Neuron (in vitro differentiated cells): ENCODE data around the gene ANKRD13A.
"Not testable (repeated sequence)": the region's sequence is repeated elsewhere in the genome, so short reads cannot be mapped to it uniquely, and the experiment has no call there.

Experiments
- H2AFZ ChIP-seq: one replicate; pipeline ENCODE4 v1.6.1; 2013; ENCODE audit warnings: low read depth, mild to moderate bottlenecking, inconsistent platforms, low read length, moderate library complexity
- H3K27me3 ChIP-seq: one replicate; pipeline ENCODE4 v1.6.1; 2013; ENCODE audit warnings: low read length; ENCODE audit not compliant: insufficient read depth
- H3K36me3 ChIP-seq: one replicate; pipeline ENCODE4 v1.6.1; 2013; ENCODE audit warnings: low read length; ENCODE audit not compliant: insufficient read depth
- H3K4me1 ChIP-seq: one replicate; pipeline ENCODE4 v1.6.1; 2013; ENCODE audit warnings: low read length; ENCODE audit not compliant: insufficient read depth
- H3K4me3 ChIP-seq: 2 replicates; pipeline ENCODE4 v1.5.1; 2013; ENCODE audit warnings: mild to moderate bottlenecking, low read length, moderate library complexity
- H3K9me3 ChIP-seq: one replicate; pipeline ENCODE4 v1.6.1; 2013; ENCODE audit warnings: low read length

Gene ANKRD13A

GRCh38 chr12:110071967-110072366 lies 72.7 kb downstream of the ANKRD13A start:
- no peaks in the 10 kb centered on the region for H3K36me3 ChIP-seq

DNA sequence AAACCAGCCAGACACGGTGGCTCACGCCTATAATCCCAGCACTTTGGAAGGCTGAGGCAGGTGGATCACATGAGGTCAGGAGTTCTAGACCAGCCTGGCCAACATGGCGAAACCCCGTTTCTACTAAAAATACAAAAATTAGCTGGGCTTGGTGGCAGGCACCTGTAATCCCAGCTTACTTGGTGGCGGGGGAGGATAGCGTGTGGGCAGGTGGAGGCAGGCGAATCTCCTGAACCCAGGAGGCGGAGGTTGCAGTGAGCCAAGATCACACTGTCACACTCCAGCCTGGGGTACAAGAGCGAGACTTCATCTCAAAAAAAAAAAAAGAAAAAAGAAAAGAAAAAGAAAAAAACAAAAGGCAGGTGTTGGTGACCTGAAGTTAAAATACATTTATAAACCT lies 73.4 kb downstream of the ANKRD13A start:
- not testable (repeated sequence) for H2AFZ ChIP-seq, H3K9me3 ChIP-seq, H3K4me1 ChIP-seq, H3K27me3 ChIP-seq, H3K4me3 ChIP-seq, H3K36me3 ChIP-seq

More at GRCh38 chr12:110071967-110072366, 72.7 kb downstream of the ANKRD13A start:
- H3K27me3 ChIP-seq, result no peaks in the 10 kb centered on the region
- no peak overlapping the region for H2AFZ ChIP-seq
- no peaks in the 10 kb centered on the region for H3K4me1 ChIP-seq
- no peaks in the 10 kb centered on the region for H3K9me3 ChIP-seq
- no peak overlapping the region for H3K4me3 ChIP-seq

DNA sequence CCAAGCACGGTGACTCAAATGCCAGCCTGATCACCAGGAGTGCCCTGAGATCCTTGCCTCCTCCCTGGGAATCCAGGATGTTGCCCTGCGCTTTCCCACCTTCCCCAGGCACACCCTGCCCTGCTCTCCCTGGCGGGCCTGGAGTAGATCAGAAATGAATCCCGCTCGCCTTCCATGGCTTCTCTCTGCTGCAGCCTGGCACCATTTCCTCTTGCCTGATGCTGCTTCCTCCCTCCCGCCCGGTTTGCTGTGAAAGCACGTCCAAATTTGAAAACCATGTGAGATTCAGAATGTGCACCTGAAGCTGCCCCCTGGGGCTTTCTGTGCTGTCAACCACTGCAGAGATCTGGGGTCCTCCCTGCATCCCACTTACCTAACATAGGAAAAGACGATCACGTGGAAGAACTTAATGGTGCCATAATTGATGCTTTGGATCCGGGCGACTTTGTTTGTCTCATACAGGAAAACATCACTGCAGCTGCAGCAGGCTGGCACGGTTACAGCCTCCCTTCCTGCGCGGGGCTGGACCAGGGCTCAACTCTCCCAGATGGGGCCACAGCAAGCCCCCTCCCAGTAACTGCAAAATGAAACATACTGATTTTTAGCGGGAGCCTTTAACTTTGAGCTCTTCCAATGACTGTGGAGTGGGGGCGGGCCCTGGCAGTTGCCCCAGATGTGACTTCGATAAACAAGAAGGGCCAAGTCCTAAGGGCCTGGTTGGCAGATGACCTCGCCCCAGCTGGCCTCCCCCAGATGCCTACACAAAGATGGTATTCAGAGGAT lies 74.0 kb downstream of the ANKRD13A start:
- Histone ChIP-seq H3K4me3 (no peak overlapping the region), H3K36me3 (no peaks in the 10 kb centered on the region), H3K27me3 (no peaks in the 10 kb centered on the region), H3K9me3 (no peaks in the 10 kb centered on the region), H2AFZ (no peak overlapping the region), H3K4me1 (no peaks in the 10 kb centered on the region)

GRCh38 chr12:110074089-110074488 lies 74.9 kb downstream of the ANKRD13A start:
- Histone ChIP-seq H3K4me3 (no peak overlapping the region), H3K27me3 (no peaks in the 10 kb centered on the region), H3K9me3 (no peaks in the 10 kb centered on the region), H3K4me1 (no peaks in the 10 kb centered on the region), H3K36me3 (no peaks in the 10 kb centered on the region), H2AFZ (no peak overlapping the region)

- Histone ChIP-seq H2AFZ (no peak overlapping the region), H3K36me3 (no peaks in the 10 kb centered on the region), H3K4me3 (no peak overlapping the region), H3K9me3 (no peaks in the 10 kb centered on the region), H3K4me1 (no peaks in the 10 kb centered on the region), H3K27me3 (no peaks in the 10 kb centered on the region)
These were observed 76.7 kb downstream of the ANKRD13A start for GRCh38 chr12:110075880-110076279.

DNA sequence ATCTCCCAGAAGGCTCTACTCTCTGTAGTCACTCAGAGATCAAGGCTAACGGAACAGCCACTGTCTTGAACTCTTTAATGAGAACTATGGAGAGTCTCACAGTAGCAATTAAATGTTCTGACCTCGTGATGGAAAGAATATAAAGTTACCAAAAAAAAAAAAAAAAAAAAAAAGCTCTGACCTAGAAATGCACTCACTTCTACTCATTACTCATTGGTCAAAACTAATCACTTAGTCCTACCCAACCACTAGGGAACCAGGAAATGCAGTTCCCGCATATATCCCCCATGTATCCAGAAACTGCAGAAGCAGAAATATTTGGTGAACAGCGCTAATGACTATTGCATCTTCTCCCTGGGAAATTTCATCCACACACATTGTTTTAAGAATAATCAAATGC lies 78.6 kb downstream of the ANKRD13A start:
- Histone ChIP-seq H3K4me3 (no peak overlapping the region), H3K36me3 (no peaks in the 10 kb centered on the region), H2AFZ (no peak overlapping the region), H3K4me1 (no peaks in the 10 kb centered on the region), H3K9me3 (no peaks in the 10 kb centered on the region), H3K27me3 (no peaks in the 10 kb centered on the region)

DNA sequence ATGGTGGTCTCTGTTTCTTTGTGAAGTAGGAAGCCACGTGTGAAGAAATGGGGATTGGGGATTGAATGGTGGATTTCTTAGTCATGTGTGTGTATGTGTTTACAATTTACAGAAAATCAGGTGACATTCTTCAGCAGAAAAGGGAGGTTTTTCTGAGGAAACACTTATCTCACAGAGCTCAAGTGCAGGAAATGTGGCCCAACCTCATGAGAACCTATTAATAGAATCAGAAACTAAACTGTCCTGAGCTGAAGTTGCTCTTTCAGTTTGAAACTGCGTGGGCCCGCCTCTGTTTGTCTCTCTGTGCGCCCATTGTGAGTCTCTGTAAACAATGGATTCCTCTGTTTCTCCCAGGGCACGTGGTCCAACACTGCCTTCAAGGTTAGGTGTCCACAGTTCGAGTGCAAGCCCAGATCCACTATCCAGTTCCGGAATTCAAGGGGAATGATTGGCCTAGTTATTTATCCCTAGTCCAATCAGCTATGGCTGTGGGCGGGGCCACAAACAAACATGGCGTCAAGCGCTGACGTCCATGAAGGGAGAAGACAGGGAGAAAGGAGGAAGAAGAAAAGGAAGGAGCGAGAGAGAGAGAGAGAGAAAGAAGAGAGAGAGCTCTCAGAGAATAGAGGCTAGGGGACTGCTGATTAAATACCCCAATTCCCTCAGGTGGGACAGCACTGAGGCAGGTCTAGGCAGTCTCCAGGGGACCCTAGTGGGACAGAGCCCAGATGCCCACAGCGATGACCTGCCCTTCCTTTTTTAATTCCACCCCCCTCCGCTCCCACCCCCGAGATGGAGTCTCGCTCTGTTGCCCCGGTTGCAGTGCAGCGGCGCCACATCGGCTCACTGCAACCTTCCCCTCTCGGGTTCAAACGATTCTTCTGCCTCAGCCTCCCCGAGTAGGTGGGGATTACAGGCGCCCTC lies 80.5 kb downstream of the ANKRD13A start:
- Histone ChIP-seq H3K4me1 (no peaks in the 10 kb centered on the region), H3K4me3 (no peak overlapping the region), H2AFZ (peak overlapping the region; percentile 27), H3K9me3 (no peaks in the 10 kb centered on the region), H3K27me3 (no peaks in the 10 kb centered on the region), H3K36me3 (no peaks in the 10 kb centered on the region)

DNA sequence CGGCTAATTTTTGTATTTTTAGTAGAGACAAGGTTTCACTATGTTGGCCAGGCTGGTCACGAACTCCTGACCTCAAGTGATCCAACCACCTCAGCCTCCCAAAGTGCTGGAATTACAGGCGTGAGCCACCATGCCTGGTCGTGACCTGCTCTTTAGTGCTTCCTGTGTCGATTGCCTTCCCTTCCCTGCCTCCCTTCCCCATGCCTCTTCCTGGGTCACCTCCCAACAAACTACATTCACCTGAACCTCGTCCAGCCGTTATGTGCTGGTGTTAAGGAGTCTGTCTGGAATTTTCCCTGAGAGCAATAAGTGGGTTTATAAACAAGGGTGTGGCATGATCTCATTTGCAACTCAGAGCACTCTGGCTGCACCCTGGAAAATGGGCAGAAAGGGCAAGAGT lies 81.2 kb downstream of the ANKRD13A start:
- no peak overlapping the region for H2AFZ ChIP-seq
- H3K9me3 ChIP-seq, result no peaks in the 10 kb centered on the region

GRCh38 chr12:110084314-110085015 lies 85.2 kb downstream of the ANKRD13A start:
- Histone ChIP-seq H3K4me1 (peaks cover 7% of the 10 kb centered on the region), H2AFZ (no peak overlapping the region), H3K9me3 (no peaks in the 10 kb centered on the region), H3K27me3 (peaks cover 3% of the 10 kb centered on the region), H3K36me3 (no peaks in the 10 kb centered on the region), H3K4me3 (no peak overlapping the region)

More for the DNA sequence above, 81.2 kb downstream of the ANKRD13A start:
- H3K4me1 ChIP-seq, result peaks cover 4% of the 10 kb centered on the region
- no peaks in the 10 kb centered on the region for H3K36me3 ChIP-seq
- no peak overlapping the region for H3K4me3 ChIP-seq
- H3K27me3 ChIP-seq, result no peaks in the 10 kb centered on the region

DNA sequence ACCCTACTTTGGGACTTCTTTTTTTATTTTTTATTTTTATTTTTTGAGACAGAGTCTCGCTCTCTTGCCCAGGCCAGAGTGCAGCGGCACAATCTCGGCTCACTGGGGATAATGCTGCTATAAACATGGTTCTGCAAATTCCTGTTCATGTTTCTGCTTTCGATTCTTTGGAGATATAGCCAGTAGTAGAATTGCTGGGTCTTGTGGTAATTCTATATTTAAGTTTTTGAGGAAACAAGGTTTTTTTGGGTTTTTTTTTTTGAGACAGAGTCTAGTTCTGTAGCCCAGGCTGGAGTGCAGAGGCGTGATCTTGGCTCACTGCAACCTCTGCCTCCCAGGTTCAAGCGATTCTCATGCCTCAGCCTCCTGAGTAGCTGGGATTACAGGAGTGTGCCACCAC lies 89.0 kb downstream of the ANKRD13A start:
- not testable (repeated sequence) for H3K4me3 ChIP-seq, H3K9me3 ChIP-seq, H3K36me3 ChIP-seq, H3K4me1 ChIP-seq, H3K27me3 ChIP-seq, H2AFZ ChIP-seq

DNA sequence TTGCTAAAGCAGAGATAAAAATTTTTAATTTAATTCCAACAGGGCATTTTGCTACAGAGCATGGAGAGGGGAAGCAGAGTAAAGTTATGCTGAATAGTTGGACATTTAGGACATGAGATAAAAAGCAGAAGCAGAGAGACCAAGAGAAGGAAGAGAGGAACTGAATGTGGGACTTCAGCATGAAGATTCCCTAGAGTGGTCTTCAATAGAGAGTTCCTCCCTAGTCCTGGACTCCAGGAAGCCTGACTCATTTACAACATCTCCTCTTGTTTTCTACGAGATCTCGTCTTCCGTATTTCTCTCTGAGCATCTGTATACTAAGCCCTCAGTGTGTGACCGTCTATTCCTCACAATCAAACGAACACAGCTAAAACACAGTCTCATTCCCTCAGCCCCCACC lies 89.7 kb downstream of the ANKRD13A start:
- no peak overlapping the region for H2AFZ ChIP-seq
- no peaks in the 10 kb centered on the region for H3K9me3 ChIP-seq
- peaks cover 7% of the 10 kb centered on the region for H3K4me1 ChIP-seq
- no peak overlapping the region for H3K4me3 ChIP-seq
- H3K36me3 ChIP-seq, result no peaks in the 10 kb centered on the region
- H3K27me3 ChIP-seq, result peaks cover 3% of the 10 kb centered on the region
